GM13976 (cell line): ENCODE measurements around the gene DIO3.

Source experiments
- DNase-seq: peaks from one replicate; pipeline ENCODE4 v3.0.0; 2012; ENCODE audit warnings: low spot score
- CTCF ChIP-seq: IDR thresholded peaks from 2 replicates; pipeline ENCODE4 v1.5.1; 2012; ENCODE audit warnings: borderline replicate concordance, mild to moderate bottlenecking; ENCODE audit not compliant: insufficient read depth; ENCODE audit errors: extremely low read depth, missing control alignments, control extremely low read depth
- in situ Hi-C: fragments of 300-500 bp; cut with MboI; formaldehyde crosslinking; loops from one replicate; pipeline ENCODE4 v1.12.0; 2022; ENCODE audit warnings: low sequenced_read_pairs, mixed read lengths, inconsistent platforms; ENCODE audit not compliant: unreplicated experiment

The DIO3 gene

GRCh38 chr14:101520621-101521472, 40.4 kb upstream of the DIO3 start:
- no peak for DNase-seq
- TF ChIP-seq CTCF = no peak
- in situ Hi-C loops = no loop called here

GRCh38 chr14:101521473-101521915, 39.8 kb upstream of the DIO3 start:
- no peak for DNase-seq
- in situ Hi-C loops = no loop called here
- TF ChIP-seq CTCF = no peak

- no peak for TF ChIP-seq CTCF
- in situ Hi-C loops = no loop called here
- DNase-seq = no peak
These were observed 39.3 kb upstream of the DIO3 start for GRCh38 chr14:101521978-101522377.

GRCh38 chr14:101525640-101526527, 35.4 kb upstream of the DIO3 start:
- DNase-seq = no peak
- in situ Hi-C loops = no loop called here
- TF ChIP-seq CTCF = no peak

- no peak for DNase-seq
- in situ Hi-C loops = no loop called here
- no peak for TF ChIP-seq CTCF
These were observed 33.3 kb upstream of the DIO3 start for GRCh38 chr14:101527987-101528386.

- TF ChIP-seq CTCF = no peak
- in situ Hi-C loops = no loop called here
These were observed 32.2 kb upstream of the DIO3 start for GRCh38 chr14:101529079-101529478.

More at GRCh38 chr14:101529079-101529478, 32.2 kb upstream of the DIO3 start:
- no peak for DNase-seq
